SU-DHL-6 (cell line): ENCODE measurements around the gene BAHCC1.

Experiments
- H2AFZ ChIP-seq: fragments of 200-600 bp; sonication (generic); 2 replicates; pipeline ENCODE4 v1.6.1; 2014; ENCODE audit warnings: low read depth, mild to moderate bottlenecking, moderate library complexity, mixed read lengths, antibody characterized with exemption, low read length; ENCODE audit not compliant: severe bottlenecking
- H3F3A ChIP-seq: fragments of 200-600 bp; shearing (Covaris generic); 2 replicates; pipeline ENCODE4 v1.6.0; 2016; ENCODE audit warnings: antibody characterized with exemption, mild to moderate bottlenecking; ENCODE audit not compliant: insufficient read depth
- H3K27ac ChIP-seq: fragments of 200-600 bp; sonication (generic); 2 replicates; pipeline ENCODE4 v1.5.1; 2016; ENCODE audit warnings: low read depth, mild to moderate bottlenecking, low read length, moderate library complexity, mixed read lengths
- H3K27me3 ChIP-seq: fragments of 200-600 bp; sonication (generic), shearing (Covaris generic); 2 replicates; pipeline ENCODE4 v1.6.0; 2014; ENCODE audit warnings: mild to moderate bottlenecking, low read length
- H3K36me3 ChIP-seq: fragments of 200-600 bp; sonication (generic); 2 replicates; pipeline ENCODE4 v1.6.1; 2014; ENCODE audit warnings: mild to moderate bottlenecking, low read length, mixed read lengths
- H3K4me2 ChIP-seq: fragments of 300-600, 200-600 bp; shearing (Covaris generic), sonication (generic); 2 replicates; pipeline ENCODE4 v1.6.0; 2014; ENCODE audit warnings: low read length, low read depth, mild to moderate bottlenecking; ENCODE audit not compliant: poor library complexity, severe bottlenecking
- H3K4me3 ChIP-seq: fragments of 200-600 bp; sonication (generic); 2 replicates; pipeline ENCODE4 v1.5.1; 2014; ENCODE audit warnings: antibody characterized with exemption, low read length, mild to moderate bottlenecking, mixed read lengths; ENCODE audit not compliant: insufficient read depth, poor library complexity, severe bottlenecking
- H3K79me2 ChIP-seq: fragments of 200-600 bp; sonication (generic); 2 replicates; pipeline ENCODE4 v1.6.1; 2014; ENCODE audit warnings: mild to moderate bottlenecking, low read length, moderate library complexity; ENCODE audit not compliant: insufficient read depth
- H3K9ac ChIP-seq: fragments of 200-600 bp; sonication (generic); 2 replicates; pipeline ENCODE4 v1.7.0; 2014; ENCODE audit warnings: mild to moderate bottlenecking, low read length
- H3K9me2 ChIP-seq: fragments of 200-600 bp; sonication (generic); replicated peaks from 2 replicates; pipeline ENCODE4 v1.6.1; 2014; ENCODE audit warnings: low read length; ENCODE audit not compliant: insufficient read depth
- H3K9me3 ChIP-seq: fragments of 200-600 bp; sonication (generic); 2 replicates; pipeline ENCODE4 v1.6.1; 2014; ENCODE audit warnings: low read length, mixed read lengths; ENCODE audit not compliant: insufficient read depth
- H4K20me1 ChIP-seq: fragments of 200-600 bp; sonication (generic); 2 replicates; pipeline ENCODE4 v1.6.1; 2014; ENCODE audit warnings: low read depth, mild to moderate bottlenecking, antibody characterized with exemption, low read length, moderate library complexity, mixed read lengths
- EZH2phosphoT487 ChIP-seq: fragments of 200-600 bp; sonication (generic), shearing (Covaris generic); conservative IDR thresholded peaks from 2 replicates; pipeline ENCODE4 v1.6.1; 2018; ENCODE audit warnings: mild to moderate bottlenecking, antibody characterized with exemption, low read length, moderate library complexity, mixed read lengths
- TF ChIP-seq, protein P1 (sequence below): fragments of 200-600 bp; sonication (generic); IDR thresholded peaks from one replicate; pipeline ENCODE4 v1.5.1; 2017; ENCODE audit warnings: antibody characterized with exemption, mild to moderate bottlenecking, low read length, moderate library complexity; ENCODE audit not compliant: insufficient read depth, poor library complexity, severe bottlenecking

Gene BAHCC1

DNA sequence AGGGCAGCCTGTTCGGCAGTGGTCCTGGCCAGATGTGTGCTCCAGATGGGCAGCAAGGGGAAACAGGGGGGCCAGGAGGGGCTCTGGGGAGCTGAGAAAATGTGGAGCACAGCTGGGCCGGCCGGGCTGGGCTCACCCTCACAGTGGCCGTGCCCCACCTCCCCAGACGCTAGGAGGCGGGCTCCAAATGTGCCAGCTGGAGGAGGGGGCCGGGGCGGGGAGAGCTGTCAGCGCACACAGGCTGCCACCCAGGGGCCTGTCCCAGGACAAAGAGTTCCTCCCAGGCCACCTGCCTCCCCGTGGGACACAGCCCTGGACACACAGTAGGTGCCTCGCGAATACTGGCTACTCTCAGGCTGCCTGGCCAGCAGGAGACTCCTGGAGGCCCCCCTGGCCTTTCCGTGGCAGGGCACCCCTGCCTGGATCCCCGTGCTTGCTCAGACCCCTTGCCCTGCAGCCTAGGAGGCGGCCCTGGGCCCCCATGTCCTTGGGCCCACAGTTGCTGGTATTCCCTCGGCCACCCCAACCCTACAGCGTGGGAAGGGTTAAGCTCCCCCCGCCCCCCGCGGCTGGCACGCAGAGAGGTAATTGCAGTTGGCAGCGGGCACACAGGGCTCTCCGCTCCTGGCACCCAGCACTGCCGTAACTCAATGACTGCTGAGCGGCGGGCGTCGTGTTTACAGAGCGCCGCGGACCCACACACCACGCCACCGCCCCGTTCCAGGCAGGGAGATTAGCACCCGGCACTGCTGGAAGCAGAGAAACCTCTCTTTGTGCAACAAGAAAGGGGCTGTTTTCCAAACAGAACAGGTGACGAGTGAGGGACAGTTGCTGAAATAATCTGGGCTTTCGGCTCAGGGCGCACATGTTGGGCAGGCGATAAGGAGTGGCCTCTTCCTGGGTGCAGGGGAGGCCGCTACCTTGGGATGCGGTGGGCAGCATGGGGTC, 32.2 kb downstream of the BAHCC1 start:
- no peak overlapping the region for H2AFZ ChIP-seq
- no peaks in the 10 kb centered on the region for H4K20me1 ChIP-seq
- TF ChIP-seq EZH2phosphoT487: no peak
- TF ChIP-seq, protein P1, sequence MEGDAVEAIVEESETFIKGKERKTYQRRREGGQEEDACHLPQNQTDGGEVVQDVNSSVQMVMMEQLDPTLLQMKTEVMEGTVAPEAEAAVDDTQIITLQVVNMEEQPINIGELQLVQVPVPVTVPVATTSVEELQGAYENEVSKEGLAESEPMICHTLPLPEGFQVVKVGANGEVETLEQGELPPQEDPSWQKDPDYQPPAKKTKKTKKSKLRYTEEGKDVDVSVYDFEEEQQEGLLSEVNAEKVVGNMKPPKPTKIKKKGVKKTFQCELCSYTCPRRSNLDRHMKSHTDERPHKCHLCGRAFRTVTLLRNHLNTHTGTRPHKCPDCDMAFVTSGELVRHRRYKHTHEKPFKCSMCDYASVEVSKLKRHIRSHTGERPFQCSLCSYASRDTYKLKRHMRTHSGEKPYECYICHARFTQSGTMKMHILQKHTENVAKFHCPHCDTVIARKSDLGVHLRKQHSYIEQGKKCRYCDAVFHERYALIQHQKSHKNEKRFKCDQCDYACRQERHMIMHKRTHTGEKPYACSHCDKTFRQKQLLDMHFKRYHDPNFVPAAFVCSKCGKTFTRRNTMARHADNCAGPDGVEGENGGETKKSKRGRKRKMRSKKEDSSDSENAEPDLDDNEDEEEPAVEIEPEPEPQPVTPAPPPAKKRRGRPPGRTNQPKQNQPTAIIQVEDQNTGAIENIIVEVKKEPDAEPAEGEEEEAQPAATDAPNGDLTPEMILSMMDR: no peak
- no peaks in the 10 kb centered on the region for H3K79me2 ChIP-seq
- H3K9ac ChIP-seq: no peak overlapping the region
- H3K36me3 ChIP-seq: no peaks in the 10 kb centered on the region
- H3K27ac ChIP-seq: no peak overlapping the region
- peaks cover 14% of the 10 kb centered on the region; the same call in 1 of the 2 replicates for H3K9me3 ChIP-seq
- H3K4me2 ChIP-seq: no peak overlapping the region
- H3F3A ChIP-seq: no peaks in the 10 kb centered on the region
- no peaks in the 10 kb centered on the region for H3K9me2 ChIP-seq
- H3K4me3 ChIP-seq: no peak overlapping the region
- no peaks in the 10 kb centered on the region for H3K27me3 ChIP-seq

DNA sequence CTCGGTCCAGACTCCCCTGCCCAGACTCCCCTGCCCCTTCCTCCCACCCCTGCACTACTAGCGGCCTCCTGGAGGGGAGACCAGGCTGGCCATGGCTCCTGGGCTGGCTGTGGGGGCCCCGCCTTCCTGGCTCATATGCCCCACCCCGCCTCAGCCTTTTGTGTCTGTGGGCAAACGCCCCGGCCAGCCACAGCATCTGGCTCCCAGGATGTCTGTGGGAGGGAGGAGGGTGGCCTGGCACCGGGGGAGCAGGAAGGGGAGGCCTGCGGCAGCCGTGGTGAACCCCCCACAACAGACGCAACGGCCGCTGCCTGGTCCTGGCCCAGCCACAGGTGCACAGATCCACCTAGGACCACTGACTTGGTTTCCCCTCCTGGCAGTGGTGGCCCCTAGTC, 32.9 kb downstream of the BAHCC1 start:
- Histone ChIP-seq H3K9me3 (peaks cover 14% of the 10 kb centered on the region; the same call in 1 of the 2 replicates), H3K27me3 (no peaks in the 10 kb centered on the region), H3K27ac (no peak overlapping the region), H4K20me1 (no peaks in the 10 kb centered on the region), H3F3A (no peaks in the 10 kb centered on the region), H2AFZ (no peak overlapping the region), H3K9ac (no peak overlapping the region), H3K36me3 (no peaks in the 10 kb centered on the region), H3K79me2 (no peaks in the 10 kb centered on the region), H3K4me3 (no peak overlapping the region), H3K4me2 (no peak overlapping the region), H3K9me2 (no peaks in the 10 kb centered on the region)
- TF ChIP-seq, protein P1: no peak
- no peak for TF ChIP-seq EZH2phosphoT487

DNA sequence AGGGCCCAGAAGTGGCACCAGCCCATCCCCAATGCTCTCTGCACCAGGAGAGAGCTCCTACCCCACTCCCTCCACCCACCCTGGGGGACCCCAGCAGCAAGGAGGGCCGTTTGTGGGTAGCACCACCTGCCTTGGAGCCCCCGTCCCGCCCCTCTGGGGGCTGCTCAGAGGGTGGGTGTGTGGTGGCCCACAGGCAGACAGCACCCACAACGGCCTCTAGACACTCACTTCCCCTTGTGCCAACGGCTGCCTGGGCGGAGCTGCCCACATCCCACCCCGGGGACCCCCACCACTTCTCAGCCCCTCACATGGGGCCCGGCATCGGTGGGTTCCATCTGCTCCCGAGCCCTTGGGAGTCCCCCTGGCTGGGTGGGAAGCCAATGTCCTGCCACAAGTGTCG, 33.3 kb downstream of the BAHCC1 start:
- Histone ChIP-seq H3K27me3 (no peaks in the 10 kb centered on the region), H3K4me2 (no peak overlapping the region), H3K9me3 (peaks cover 14% of the 10 kb centered on the region; the same call in 1 of the 2 replicates), H2AFZ (no peak overlapping the region), H3K9ac (no peak overlapping the region), H3K9me2 (no peaks in the 10 kb centered on the region), H4K20me1 (no peaks in the 10 kb centered on the region), H3K27ac (no peak overlapping the region), H3F3A (no peaks in the 10 kb centered on the region), H3K36me3 (no peaks in the 10 kb centered on the region), H3K4me3 (no peak overlapping the region), H3K79me2 (no peaks in the 10 kb centered on the region)
- TF ChIP-seq, protein P1: no peak
- no peak for TF ChIP-seq EZH2phosphoT487
